Measurements from ENCODE around the gene SLC2A1. TPM values are rescaled to one million over a fixed set of nuclear protein-coding genes. Genes with fewer than 3 reads are reported as not detected.

The SLC2A1 gene
- total RNA-seq, result 10 to 100 TPM; 13.0 to 17.7 TPM
- long read RNA-seq, donor 1, transcript SLC2A1-203 (10 exons, 3,670 nt), result major isoform, 6 of 8 reads
- long read RNA-seq, donor 1, partial matches to known transcripts, result 1 of 8 reads
- long read RNA-seq, donor 1, other reads (novel, unspliced or antisense), result 1 of 8 reads
- long read RNA-seq, donor 2, transcript SLC2A1-203 (10 exons, 3,670 nt), result major isoform, 23 of 47 reads
- long read RNA-seq, donor 2, partial matches to known transcripts, result 21 of 47 reads
- long read RNA-seq, donor 2, other reads (novel, unspliced or antisense), result 3 of 47 reads

- intact Hi-C loops (cut with DNase I), result no loop called here
These were observed at the start of gene SLC2A1 for GRCh38 chr1:42958488-42959319. SLC2A1 (minus strand) TSS chr1:42958868; CDS start chr1:42958651, 217 bp downstream.

GRCh38 chr1:43007377-43008114 is 48.9 kb upstream of the SLC2A1 start:
- no peak for DNase-seq (ENCODE audit: low spot score)
- intact Hi-C loops (cut with DNase I), result no loop called here

More at GRCh38 chr1:42958488-42959319, at the start of gene SLC2A1:
- peak; percentile 96 for DNase-seq (ENCODE audit: low spot score)

- intact Hi-C loops (cut with DNase I), result no loop called here
- DNase-seq (ENCODE audit: low spot score), result no peak
These were observed 47.0 kb upstream of the SLC2A1 start for GRCh38 chr1:43005460-43006361.

GRCh38 chr1:43004587-43005459 is 46.2 kb upstream of the SLC2A1 start:
- intact Hi-C loops (cut with DNase I), result no loop called here
- no peak for DNase-seq (ENCODE audit: low spot score)

- DNase-seq (ENCODE audit: low spot score), result no peak
- intact Hi-C loops (cut with DNase I), result no loop called here
These were observed 44.1 kb upstream of the SLC2A1 start for GRCh38 chr1:43002766-43003165.

- DNase-seq (ENCODE audit: low spot score), result no peak
- intact Hi-C loops (cut with DNase I), result no loop called here
These were observed 43.4 kb upstream of the SLC2A1 start for GRCh38 chr1:43002116-43002515.

GRCh38 chr1:43001434-43001833 is 42.8 kb upstream of the SLC2A1 start:
- intact Hi-C loops (cut with DNase I), result no loop called here
- no peak for DNase-seq (ENCODE audit: low spot score)

GRCh38 chr1:43000271-43000670 is 41.6 kb upstream of the SLC2A1 start:
- DNase-seq (ENCODE audit: low spot score), result no peak
- intact Hi-C loops (cut with DNase I), result no loop called here

GRCh38 chr1:42999308-42999707 is 40.6 kb upstream of the SLC2A1 start:
- no peak for DNase-seq (ENCODE audit: low spot score)
- intact Hi-C loops (cut with DNase I), result no loop called here

GRCh38 chr1:42998386-42998785 is 39.7 kb upstream of the SLC2A1 start:
- DNase-seq (ENCODE audit: low spot score), result no peak
- intact Hi-C loops (cut with DNase I), result no loop called here

- intact Hi-C loops (cut with DNase I), result no loop called here
- no peak for DNase-seq (ENCODE audit: low spot score)
These were observed 37.8 kb upstream of the SLC2A1 start for GRCh38 chr1:42996384-42996970.

- no peak for DNase-seq (ENCODE audit: low spot score)
- intact Hi-C loops (cut with DNase I), result no loop called here
These were observed 35.0 kb upstream of the SLC2A1 start for GRCh38 chr1:42993502-42994136.

GRCh38 chr1:42992054-42992571 is 33.4 kb upstream of the SLC2A1 start:
- intact Hi-C loops (cut with DNase I), result no loop called here
- no peak for DNase-seq (ENCODE audit: low spot score)

GRCh38 chr1:42990757-42991346 is 32.2 kb upstream of the SLC2A1 start:
- no peak for DNase-seq (ENCODE audit: low spot score)
- intact Hi-C loops (cut with DNase I), result no loop called here

- intact Hi-C loops (cut with DNase I), result no loop called here
- no peak for DNase-seq (ENCODE audit: low spot score)
These were observed 25.0 kb upstream of the SLC2A1 start for GRCh38 chr1:42983693-42984092.

GRCh38 chr1:42983253-42983652 is 24.6 kb upstream of the SLC2A1 start:
- intact Hi-C loops (cut with DNase I), result no loop called here

GRCh38 chr1:42982641-42983040 is 24.0 kb upstream of the SLC2A1 start:
- no peak for DNase-seq (ENCODE audit: low spot score)
- intact Hi-C loops (cut with DNase I), result no loop called here

More at GRCh38 chr1:42983253-42983652, 24.6 kb upstream of the SLC2A1 start:
- no peak for DNase-seq (ENCODE audit: low spot score)

Measured in posterior vena cava (tissue), 2 donors.